ENCODE results near the gene GRPEL1.

DNA sequence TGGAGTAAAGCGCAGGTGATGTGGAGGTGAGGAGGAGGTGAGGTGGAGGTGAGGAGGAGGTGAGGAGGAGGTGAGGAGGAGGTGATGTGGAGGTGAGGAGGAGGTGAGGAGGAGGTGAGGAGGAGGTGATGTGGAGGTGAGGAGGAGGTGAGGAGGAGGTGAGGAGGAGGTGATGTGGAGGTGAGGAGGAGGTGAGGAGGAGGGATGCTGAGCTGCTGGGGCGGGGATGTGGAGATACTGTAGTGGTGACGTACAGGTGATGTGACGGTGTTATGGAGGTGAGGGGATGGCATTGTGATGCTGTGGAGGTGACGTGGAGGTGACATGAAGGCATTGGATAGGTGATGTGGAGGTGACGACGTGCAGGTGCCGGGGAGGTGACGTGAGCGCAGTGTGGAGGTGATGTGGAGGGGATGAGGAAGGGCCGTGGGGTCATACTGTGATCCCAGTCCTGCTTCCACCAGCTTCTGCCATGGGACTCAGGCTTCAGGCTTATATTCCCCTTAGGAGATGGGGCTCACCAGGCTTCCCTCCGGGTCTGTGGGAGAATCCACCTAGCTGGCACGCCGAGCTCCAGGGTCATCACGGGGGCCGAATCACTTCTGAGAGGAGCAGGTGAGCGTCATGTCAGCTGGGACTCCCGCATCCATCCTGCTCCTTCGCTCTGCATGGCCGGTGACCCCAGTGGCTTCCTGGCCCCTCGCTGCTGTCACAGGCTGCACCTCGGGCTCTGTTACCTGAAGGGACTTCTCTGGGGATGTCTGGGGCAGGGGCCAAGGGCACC lies 47.9 kb upstream of the GRPEL1 start:
- TF ChIP-seq, protein P1, sequence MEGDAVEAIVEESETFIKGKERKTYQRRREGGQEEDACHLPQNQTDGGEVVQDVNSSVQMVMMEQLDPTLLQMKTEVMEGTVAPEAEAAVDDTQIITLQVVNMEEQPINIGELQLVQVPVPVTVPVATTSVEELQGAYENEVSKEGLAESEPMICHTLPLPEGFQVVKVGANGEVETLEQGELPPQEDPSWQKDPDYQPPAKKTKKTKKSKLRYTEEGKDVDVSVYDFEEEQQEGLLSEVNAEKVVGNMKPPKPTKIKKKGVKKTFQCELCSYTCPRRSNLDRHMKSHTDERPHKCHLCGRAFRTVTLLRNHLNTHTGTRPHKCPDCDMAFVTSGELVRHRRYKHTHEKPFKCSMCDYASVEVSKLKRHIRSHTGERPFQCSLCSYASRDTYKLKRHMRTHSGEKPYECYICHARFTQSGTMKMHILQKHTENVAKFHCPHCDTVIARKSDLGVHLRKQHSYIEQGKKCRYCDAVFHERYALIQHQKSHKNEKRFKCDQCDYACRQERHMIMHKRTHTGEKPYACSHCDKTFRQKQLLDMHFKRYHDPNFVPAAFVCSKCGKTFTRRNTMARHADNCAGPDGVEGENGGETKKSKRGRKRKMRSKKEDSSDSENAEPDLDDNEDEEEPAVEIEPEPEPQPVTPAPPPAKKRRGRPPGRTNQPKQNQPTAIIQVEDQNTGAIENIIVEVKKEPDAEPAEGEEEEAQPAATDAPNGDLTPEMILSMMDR (IDR thresholded peaks at IDR 0.05) = no peak
- TF ChIP-seq POLR2A (IDR thresholded peaks at IDR 0.05) = no peak
